ENCODE data around the gene SH3BP5. TPM values are rescaled to one million over a fixed set of nuclear protein-coding genes. Genes with fewer than 3 reads are reported as not detected.
A peak's percentile ranks its signal among the peaks of the same experiment; 100 is the strongest.

The SH3BP5 gene
- total and polyA plus RNA-seq, 2 donors (not counting 1 experiment from before 2014, with no cell fraction given) = 6.7 to 12.9 TPM

DNA sequence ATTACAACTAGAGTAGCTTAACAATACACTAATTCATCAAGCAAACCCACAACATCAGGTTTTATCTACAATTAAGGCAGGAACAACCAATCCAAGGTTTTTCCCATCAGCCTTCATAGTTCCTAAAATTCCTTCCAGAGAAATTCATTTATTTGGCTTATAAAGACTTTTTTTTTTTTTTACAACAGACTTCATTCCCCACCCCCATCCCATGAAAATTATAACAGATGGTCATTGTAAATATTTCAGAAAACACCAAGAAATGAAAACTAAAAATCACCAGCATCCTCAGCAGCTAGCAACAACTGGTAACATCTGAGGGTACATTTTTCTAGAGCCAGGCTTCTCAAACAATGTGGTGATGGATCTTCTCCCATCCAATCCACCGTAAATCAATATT lies 11.0 kb downstream of the SH3BP5 start:
- H3K79me2 ChIP-seq (ENCODE audit: control insufficient read depth, insufficient read depth, low read length) = no peaks in the 10 kb centered on the region
- no peak overlapping the region for H3K27ac ChIP-seq (ENCODE audit: insufficient read depth, low read length)
- no peak overlapping the region for H3K9ac ChIP-seq (ENCODE audit: insufficient read depth, low read length)
- H3K9me3 ChIP-seq (ENCODE audit: control insufficient read depth, insufficient read depth, low read depth, low read length) = no peaks in the 10 kb centered on the region
- H2AFZ ChIP-seq (ENCODE audit: low read length) = no peak overlapping the region
- no peaks in the 10 kb centered on the region for H4K20me1 ChIP-seq (ENCODE audit: control insufficient read depth, extremely low read depth, insufficient read depth, low read length)
- DNase-seq (ENCODE audit: low read depth in 2 of 2) = peak in 1 of 2 donors; percentile 37
- TF ChIP-seq, protein P1, sequence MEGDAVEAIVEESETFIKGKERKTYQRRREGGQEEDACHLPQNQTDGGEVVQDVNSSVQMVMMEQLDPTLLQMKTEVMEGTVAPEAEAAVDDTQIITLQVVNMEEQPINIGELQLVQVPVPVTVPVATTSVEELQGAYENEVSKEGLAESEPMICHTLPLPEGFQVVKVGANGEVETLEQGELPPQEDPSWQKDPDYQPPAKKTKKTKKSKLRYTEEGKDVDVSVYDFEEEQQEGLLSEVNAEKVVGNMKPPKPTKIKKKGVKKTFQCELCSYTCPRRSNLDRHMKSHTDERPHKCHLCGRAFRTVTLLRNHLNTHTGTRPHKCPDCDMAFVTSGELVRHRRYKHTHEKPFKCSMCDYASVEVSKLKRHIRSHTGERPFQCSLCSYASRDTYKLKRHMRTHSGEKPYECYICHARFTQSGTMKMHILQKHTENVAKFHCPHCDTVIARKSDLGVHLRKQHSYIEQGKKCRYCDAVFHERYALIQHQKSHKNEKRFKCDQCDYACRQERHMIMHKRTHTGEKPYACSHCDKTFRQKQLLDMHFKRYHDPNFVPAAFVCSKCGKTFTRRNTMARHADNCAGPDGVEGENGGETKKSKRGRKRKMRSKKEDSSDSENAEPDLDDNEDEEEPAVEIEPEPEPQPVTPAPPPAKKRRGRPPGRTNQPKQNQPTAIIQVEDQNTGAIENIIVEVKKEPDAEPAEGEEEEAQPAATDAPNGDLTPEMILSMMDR (conservative IDR thresholded peaks at IDR 0.05 in 1 of 2, IDR thresholded peaks at IDR 0.05 in 1 of 2; ENCODE audit: low read depth in 1 of 2, low read length in 2 of 2) = no peak
- TF ChIP-seq EZH2 (IDR thresholded peaks at IDR 0.05; ENCODE audit: low read length, missing control alignments) = no peak
- peaks cover 2% of the 10 kb centered on the region for H3K4me1 ChIP-seq (ENCODE audit: control insufficient read depth, extremely low read depth, insufficient read depth, low read length)
- H3K4me2 ChIP-seq (ENCODE audit: extremely low read depth, insufficient read depth, low read length) = no peak overlapping the region
- H3K27me3 ChIP-seq (ENCODE audit: control insufficient read depth, insufficient read depth, low read length) = no peaks in the 10 kb centered on the region
- no peaks in the 10 kb centered on the region for H3K36me3 ChIP-seq (ENCODE audit: control insufficient read depth, insufficient read depth, low read length)
- no peak overlapping the region for H3K4me3 ChIP-seq (replicated peaks in 1 of 4; ENCODE audit: control extremely low read depth in 1 of 4, insufficient read depth in 1 of 4, low read depth in 3 of 4, low read length in 4 of 4)

DNA sequence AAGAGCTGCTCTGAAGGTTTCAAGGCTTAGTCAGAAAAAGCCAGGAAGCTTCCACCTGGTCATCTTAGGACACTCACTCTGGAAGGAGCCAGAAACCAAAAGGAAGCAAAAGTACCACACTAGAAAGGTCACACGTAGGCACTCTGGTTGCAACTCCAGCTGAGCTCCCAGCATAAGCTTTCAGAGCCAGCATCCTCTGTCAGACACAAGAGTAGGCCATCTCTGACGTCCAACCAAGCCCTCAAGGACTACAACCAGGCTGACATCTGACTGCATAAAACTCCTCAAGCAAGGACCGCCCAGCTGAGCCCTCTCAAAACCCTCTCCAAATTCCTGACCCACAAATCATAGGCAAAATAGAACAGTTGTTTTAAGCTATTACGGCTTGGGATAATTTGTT lies 12.8 kb downstream of the SH3BP5 start:
- DNase-seq (ENCODE audit: low read depth in 2 of 2) = peak; percentile 59 to 92
- Histone ChIP-seq H3K9me3 (ENCODE audit: control insufficient read depth, insufficient read depth, low read depth, low read length) (no peaks in the 10 kb centered on the region), H3K4me1 (ENCODE audit: control insufficient read depth, extremely low read depth, insufficient read depth, low read length) (no peaks in the 10 kb centered on the region), H3K4me2 (ENCODE audit: extremely low read depth, insufficient read depth, low read length) (peak overlapping the region; percentile 40), H3K27me3 (ENCODE audit: control insufficient read depth, insufficient read depth, low read length) (no peaks in the 10 kb centered on the region), H3K9ac (ENCODE audit: insufficient read depth, low read length) (no peak overlapping the region), H4K20me1 (ENCODE audit: control insufficient read depth, extremely low read depth, insufficient read depth, low read length) (no peaks in the 10 kb centered on the region), H3K27ac (ENCODE audit: insufficient read depth, low read length) (no peak overlapping the region), H3K4me3 (replicated peaks in 1 of 4; ENCODE audit: control extremely low read depth in 1 of 4, insufficient read depth in 1 of 4, low read depth in 3 of 4, low read length in 4 of 4) (no peak overlapping the region), H2AFZ (ENCODE audit: low read length) (no peak overlapping the region), H3K36me3 (ENCODE audit: control insufficient read depth, insufficient read depth, low read length) (no peaks in the 10 kb centered on the region), H3K79me2 (ENCODE audit: control insufficient read depth, insufficient read depth, low read length) (no peaks in the 10 kb centered on the region)
- TF ChIP-seq EZH2 (IDR thresholded peaks at IDR 0.05; ENCODE audit: low read length, missing control alignments) = no peak
- TF ChIP-seq, protein P1 (conservative IDR thresholded peaks at IDR 0.05 in 1 of 2, IDR thresholded peaks at IDR 0.05 in 1 of 2; ENCODE audit: low read depth in 1 of 2, low read length in 2 of 2) = no peak

DNA sequence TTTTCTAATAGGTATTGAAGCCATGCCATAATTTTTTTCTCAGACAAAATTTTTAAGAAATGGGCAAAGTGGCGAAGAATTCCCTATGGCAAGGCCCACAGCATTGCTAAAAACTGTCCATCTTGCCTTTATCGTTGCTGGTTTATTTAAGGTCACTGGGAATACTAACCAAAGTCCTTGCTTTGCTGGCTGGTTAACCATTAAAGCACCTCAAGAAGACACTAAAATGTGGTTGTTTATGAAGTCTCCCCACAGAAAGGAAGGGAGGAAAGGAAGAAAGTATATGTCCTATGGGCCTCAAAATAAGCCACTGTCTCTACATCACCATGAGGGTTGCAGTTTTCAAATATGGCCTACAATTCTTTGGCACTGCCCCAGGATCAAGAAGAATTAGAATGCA lies 13.2 kb downstream of the SH3BP5 start:
- Histone ChIP-seq H3K79me2 (ENCODE audit: control insufficient read depth, insufficient read depth, low read length) (no peaks in the 10 kb centered on the region), H3K4me1 (ENCODE audit: control insufficient read depth, extremely low read depth, insufficient read depth, low read length) (no peaks in the 10 kb centered on the region), H2AFZ (ENCODE audit: low read length) (no peak overlapping the region), H4K20me1 (ENCODE audit: control insufficient read depth, extremely low read depth, insufficient read depth, low read length) (no peaks in the 10 kb centered on the region), H3K27me3 (ENCODE audit: control insufficient read depth, insufficient read depth, low read length) (no peaks in the 10 kb centered on the region), H3K4me2 (ENCODE audit: extremely low read depth, insufficient read depth, low read length) (no peak overlapping the region), H3K36me3 (ENCODE audit: control insufficient read depth, insufficient read depth, low read length) (no peaks in the 10 kb centered on the region), H3K27ac (ENCODE audit: insufficient read depth, low read length) (no peak overlapping the region), H3K9ac (ENCODE audit: insufficient read depth, low read length) (no peak overlapping the region), H3K9me3 (ENCODE audit: control insufficient read depth, insufficient read depth, low read depth, low read length) (no peaks in the 10 kb centered on the region), H3K4me3 (replicated peaks in 1 of 4; ENCODE audit: control extremely low read depth in 1 of 4, insufficient read depth in 1 of 4, low read depth in 3 of 4, low read length in 4 of 4) (no peak overlapping the region)
- no peak for DNase-seq (ENCODE audit: low read depth in 2 of 2)
- TF ChIP-seq EZH2 (IDR thresholded peaks at IDR 0.05; ENCODE audit: low read length, missing control alignments) = no peak
- TF ChIP-seq, protein P1 (conservative IDR thresholded peaks at IDR 0.05 in 1 of 2, IDR thresholded peaks at IDR 0.05 in 1 of 2; ENCODE audit: low read depth in 1 of 2, low read length in 2 of 2) = no peak

Data from fibroblast of lung (primary cell).